GM13976 (cell line): ENCODE data around the gene HSPB6.

Source experiments
- DNase-seq: peaks from one replicate; pipeline ENCODE4 v3.0.0; 2012; ENCODE audit warnings: low spot score
- in situ Hi-C: fragments of 300-500 bp; cut with MboI; formaldehyde crosslinking; loops from one replicate; pipeline ENCODE4 v1.12.0; 2022; ENCODE audit warnings: low sequenced_read_pairs, mixed read lengths, inconsistent platforms; ENCODE audit not compliant: unreplicated experiment
- TF ChIP-seq, protein P1 (sequence below): IDR thresholded peaks from 2 replicates; pipeline ENCODE4 v1.5.1; 2012; ENCODE audit warnings: borderline replicate concordance, mild to moderate bottlenecking; ENCODE audit not compliant: insufficient read depth; ENCODE audit errors: extremely low read depth, missing control alignments, control extremely low read depth

The HSPB6 gene

DNA sequence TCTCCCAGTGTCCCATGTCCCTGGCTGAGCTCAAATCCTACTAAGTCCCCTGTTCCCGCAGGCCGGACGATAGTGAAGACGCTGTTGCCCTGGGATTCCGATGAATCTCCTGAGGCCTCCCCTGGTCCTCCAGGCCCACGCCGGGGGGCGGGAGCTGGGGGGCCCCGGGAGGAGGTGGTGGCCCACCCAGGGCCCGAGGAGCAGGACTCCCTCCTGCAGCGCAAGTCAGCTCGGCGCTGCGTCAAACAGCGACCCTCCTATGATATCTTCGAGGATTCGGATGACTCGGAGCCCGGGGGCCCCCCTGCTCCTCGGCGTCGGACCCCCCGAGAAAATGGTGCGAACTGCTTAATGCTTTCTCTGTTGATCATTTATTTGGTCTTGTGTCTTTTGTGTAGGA lies 33.2 kb downstream of the HSPB6 start:
- in situ Hi-C loops, result no loop called here
- TF ChIP-seq, protein P1, sequence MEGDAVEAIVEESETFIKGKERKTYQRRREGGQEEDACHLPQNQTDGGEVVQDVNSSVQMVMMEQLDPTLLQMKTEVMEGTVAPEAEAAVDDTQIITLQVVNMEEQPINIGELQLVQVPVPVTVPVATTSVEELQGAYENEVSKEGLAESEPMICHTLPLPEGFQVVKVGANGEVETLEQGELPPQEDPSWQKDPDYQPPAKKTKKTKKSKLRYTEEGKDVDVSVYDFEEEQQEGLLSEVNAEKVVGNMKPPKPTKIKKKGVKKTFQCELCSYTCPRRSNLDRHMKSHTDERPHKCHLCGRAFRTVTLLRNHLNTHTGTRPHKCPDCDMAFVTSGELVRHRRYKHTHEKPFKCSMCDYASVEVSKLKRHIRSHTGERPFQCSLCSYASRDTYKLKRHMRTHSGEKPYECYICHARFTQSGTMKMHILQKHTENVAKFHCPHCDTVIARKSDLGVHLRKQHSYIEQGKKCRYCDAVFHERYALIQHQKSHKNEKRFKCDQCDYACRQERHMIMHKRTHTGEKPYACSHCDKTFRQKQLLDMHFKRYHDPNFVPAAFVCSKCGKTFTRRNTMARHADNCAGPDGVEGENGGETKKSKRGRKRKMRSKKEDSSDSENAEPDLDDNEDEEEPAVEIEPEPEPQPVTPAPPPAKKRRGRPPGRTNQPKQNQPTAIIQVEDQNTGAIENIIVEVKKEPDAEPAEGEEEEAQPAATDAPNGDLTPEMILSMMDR, result no peak
- DNase-seq, result no peak

DNA sequence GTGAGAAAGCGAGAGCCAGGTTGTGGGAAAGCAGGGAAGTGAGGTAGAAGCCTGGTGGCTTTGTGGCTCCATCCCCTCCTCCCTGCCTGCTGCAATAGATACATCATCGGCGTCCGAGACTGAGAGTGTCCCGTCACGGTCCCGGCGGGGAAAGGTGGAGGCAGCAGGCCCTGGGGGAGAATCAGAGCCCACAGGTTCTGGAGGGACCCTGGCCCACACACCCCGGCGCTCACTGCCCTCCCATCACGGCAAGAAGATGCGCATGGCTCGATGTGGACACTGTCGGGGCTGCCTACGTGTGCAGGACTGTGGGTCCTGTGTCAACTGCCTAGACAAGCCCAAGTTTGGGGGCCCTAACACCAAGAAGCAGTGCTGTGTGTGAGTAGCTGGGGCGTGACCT lies 33.9 kb downstream of the HSPB6 start:
- TF ChIP-seq, protein P1, result no peak
- in situ Hi-C loops, result no loop called here
- no peak for DNase-seq

DNA sequence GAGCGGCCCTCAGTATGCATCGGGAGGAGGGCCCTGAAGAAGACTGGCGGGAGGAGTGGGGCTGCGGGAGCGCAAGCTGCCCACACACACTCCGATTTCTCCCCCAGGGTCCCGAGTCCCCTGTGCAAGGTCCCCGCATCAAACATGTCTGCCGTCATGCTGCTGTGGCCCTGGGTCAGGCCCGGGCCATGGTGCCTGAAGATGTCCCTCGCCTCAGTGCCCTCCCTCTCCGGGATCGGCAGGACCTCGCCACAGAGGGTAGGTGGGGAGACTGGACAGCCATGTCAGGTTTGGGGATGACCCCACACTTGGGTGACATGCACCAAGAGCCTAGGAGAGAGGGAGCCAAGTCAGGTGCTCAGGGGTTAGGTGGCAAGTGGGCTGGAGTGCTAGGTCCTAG lies 34.4 kb downstream of the HSPB6 start:
- TF ChIP-seq, protein P1, result no peak
- in situ Hi-C loops, result no loop called here
- no peak for DNase-seq

DNA sequence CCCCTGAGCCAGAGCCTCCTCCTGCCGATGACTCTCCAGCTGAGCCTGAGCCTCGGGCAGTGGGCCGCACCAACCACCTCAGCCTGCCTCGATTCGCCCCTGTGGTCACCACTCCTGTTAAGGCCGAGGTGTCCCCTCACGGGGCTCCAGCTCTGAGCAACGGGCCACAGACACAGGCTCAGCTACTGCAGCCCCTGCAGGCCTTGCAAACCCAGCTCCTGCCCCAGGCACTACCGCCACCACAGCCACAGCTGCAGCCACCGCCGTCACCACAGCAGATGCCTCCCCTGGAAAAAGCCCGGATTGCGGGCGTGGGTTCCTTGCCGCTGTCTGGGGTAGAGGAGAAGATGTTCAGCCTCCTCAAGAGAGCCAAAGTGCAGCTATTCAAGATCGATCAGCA lies 35.5 kb downstream of the HSPB6 start:
- in situ Hi-C loops, result no loop called here
- no peak for DNase-seq
- TF ChIP-seq, protein P1, result no peak

DNA sequence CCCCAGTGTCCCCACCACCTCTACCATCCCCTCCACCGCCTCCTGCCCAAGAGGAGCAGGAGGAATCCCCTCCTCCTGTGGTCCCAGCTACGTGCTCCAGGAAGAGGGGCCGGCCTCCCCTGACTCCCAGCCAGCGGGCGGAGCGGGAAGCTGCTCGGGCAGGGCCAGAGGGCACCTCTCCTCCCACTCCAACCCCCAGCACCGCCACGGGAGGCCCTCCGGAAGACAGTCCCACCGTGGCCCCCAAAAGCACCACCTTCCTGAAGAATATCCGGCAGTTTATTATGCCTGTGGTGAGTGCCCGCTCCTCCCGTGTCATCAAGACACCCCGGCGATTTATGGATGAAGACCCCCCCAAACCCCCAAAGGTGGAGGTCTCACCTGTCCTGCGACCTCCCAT lies 36.2 kb downstream of the HSPB6 start:
- in situ Hi-C loops, result no loop called here
- TF ChIP-seq, protein P1, result no peak
- DNase-seq, result no peak

DNA sequence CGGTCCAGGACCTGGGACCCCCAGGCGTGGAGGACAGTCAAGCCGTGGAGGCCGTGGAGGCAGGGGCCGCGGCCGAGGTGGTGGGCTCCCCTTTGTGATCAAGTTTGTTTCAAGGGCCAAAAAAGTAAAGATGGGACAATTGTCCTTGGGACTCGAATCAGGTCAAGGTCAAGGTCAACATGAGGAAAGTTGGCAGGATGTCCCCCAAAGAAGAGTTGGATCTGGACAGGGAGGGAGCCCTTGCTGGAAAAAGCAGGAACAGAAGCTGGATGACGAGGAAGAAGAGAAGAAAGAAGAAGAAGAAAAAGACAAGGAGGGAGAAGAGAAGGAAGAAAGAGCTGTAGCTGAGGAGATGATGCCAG lies 36.7 kb downstream of the HSPB6 start:
- TF ChIP-seq, protein P1, result no peak
- in situ Hi-C loops, result no loop called here
- no peak for DNase-seq
